Lower leg skin (tissue), 4 donors: ENCODE measurements around the gene RBMY1D. TPM values are rescaled to one million over a fixed set of nuclear protein-coding genes. Genes with fewer than 3 reads are reported as not detected.

Source experiments
- DNase-seq, 2 donors: peaks; one replicate each; pipeline ENCODE4 v3.0.0-alpha.2; 2019; ENCODE audit warnings: low spot score in 2 of 2
- H3K4me3 ChIP-seq: fragments of 200-600 bp; sonication (generic); 2 replicates; pipeline ENCODE4 v1.5.1; 2017; ENCODE audit warnings: mild to moderate bottlenecking, low read depth; ENCODE audit not compliant: poor library complexity, severe bottlenecking
- CTCF ChIP-seq, 3 donors: fragments of 450-650 bp; IDR thresholded peaks; one replicate each; pipeline ENCODE4 v1.5.1; 2016; ENCODE audit warnings: antibody characterized with exemption in 3 of 3, mild to moderate bottlenecking in 3 of 3, moderate library complexity in 2 of 3
- POLR2A ChIP-seq, 2 donors: fragments of 450-650 bp; IDR thresholded peaks; one replicate each; pipeline ENCODE4 v1.6.1; 2016 to 2017; ENCODE audit warnings: antibody characterized with exemption in 2 of 2, mild to moderate bottlenecking in 1 of 2, moderate library complexity in 1 of 2
- WGBS, 2 donors: methylation state at CpG; one replicate each; pipeline ENCODE4 v1.1.5; 2018; 5-methylcytosine and 5-hydroxymethylcytosine counted together
- intact Hi-C: fragments of 100-400 bp; cut with DNase I; formaldehyde crosslinking; loops from one replicate; pipeline ENCODE4 v1.15.0; 2023; ENCODE audit warnings: low total_unique reads
- total RNA-seq, 4 donors: library from RNA; depleted of rRNA; stranded (reverse); fragments of >200 nt; gene quantifications; one replicate each; pipeline ENCODE4 v1.1.0, GENCODE V29; 2016

RBMY1D gene
- total RNA-seq, 4 donors from 2014 or later = not detected

GRCh38 chrY:21835052-21835451, 59.3 kb downstream of the RBMY1D start:
- no CpG with 5 or more reads among the region's 7 CpGs for WGBS, 2 donors
- intact Hi-C loops = no loop called here

More at GRCh38 chrY:21835052-21835451, 59.3 kb downstream of the RBMY1D start:
- TF ChIP-seq CTCF (IDR thresholded peaks at IDR 0.05) (no peak), POLR2A (IDR thresholded peaks at IDR 0.05) (no peak)
- no peak overlapping the region for H3K4me3 ChIP-seq
- no peak for DNase-seq

Other genes starting within 250 kb of the RBMY1D start
- not detected for gene RBMY1E, start 23.5 kb upstream of the RBMY1D start, total RNA-seq